OCI-LY1 (cell line): Measurements from ENCODE around the gene NKX2-1.

ENCODE experiments used
- H2AFZ ChIP-seq: fragments of 200-600 bp; sonication (generic), shearing (Covaris generic); 2 replicates; pipeline ENCODE4 v1.6.0; 2014; ENCODE audit warnings: antibody characterized with exemption, mild to moderate bottlenecking, low read length
- H3F3A ChIP-seq: fragments of 200-600 bp; sonication (generic), shearing (Covaris generic); 2 replicates; pipeline ENCODE4 v1.6.0; 2014; ENCODE audit warnings: mild to moderate bottlenecking, antibody characterized with exemption, low read length, moderate library complexity; ENCODE audit not compliant: insufficient read depth
- H3K27ac ChIP-seq: fragments of 200-600 bp; sonication (generic); 2 replicates; pipeline ENCODE4 v1.5.1; 2014; ENCODE audit warnings: low read length, mixed run types, mild to moderate bottlenecking, low read depth; ENCODE audit not compliant: poor library complexity, severe bottlenecking
- H3K27me3 ChIP-seq: fragments of 200-600 bp; sonication (generic); 2 replicates; pipeline ENCODE4 v1.6.0; 2014; ENCODE audit warnings: antibody characterized with exemption, mild to moderate bottlenecking, low read length, moderate library complexity; ENCODE audit not compliant: insufficient read depth
- H3K36me3 ChIP-seq: fragments of 200-600 bp; sonication (generic); 2 replicates; pipeline ENCODE4 v1.6.1; 2014; ENCODE audit warnings: mild to moderate bottlenecking, antibody characterized with exemption, low read length, moderate library complexity, mixed read lengths; ENCODE audit not compliant: insufficient read depth
- H3K4me1 ChIP-seq: fragments of 200-600 bp; sonication (generic); 2 replicates; pipeline ENCODE4 v1.5.1; 2014; ENCODE audit warnings: mild to moderate bottlenecking, low read length, moderate library complexity; ENCODE audit not compliant: insufficient read depth, severe bottlenecking
- H3K4me2 ChIP-seq: fragments of 200-600 bp; sonication (generic), shearing (Covaris generic); 2 replicates; pipeline ENCODE4 v1.6.1; 2014; ENCODE audit warnings: low read length
- H3K4me3 ChIP-seq: fragments of 200-600 bp; sonication (generic); 2 replicates; pipeline ENCODE4 v1.5.1; 2014; ENCODE audit warnings: low read length, low read depth, mild to moderate bottlenecking, mixed read lengths; ENCODE audit not compliant: poor library complexity, severe bottlenecking
- H3K79me2 ChIP-seq: fragments of 200-600 bp; shearing (Covaris generic); 2 replicates; pipeline ENCODE4 v1.6.1; 2016; ENCODE audit warnings: mixed run types, low read length, mixed read lengths; ENCODE audit not compliant: insufficient read depth
- H3K9ac ChIP-seq: fragments of 200-600 bp; sonication (generic), shearing (Covaris generic); 2 replicates; pipeline ENCODE4 v1.6.1; 2014; ENCODE audit warnings: mild to moderate bottlenecking, low read length, mixed read lengths
- H3K9me2 ChIP-seq: fragments of 200-600 bp; sonication (generic), shearing (Covaris generic); 2 replicates; pipeline ENCODE4 v1.6.1; 2014; ENCODE audit warnings: low read depth, mild to moderate bottlenecking, low read length, mixed read lengths
- H3K9me3 ChIP-seq: fragments of 200-600 bp; shearing (Covaris generic); 2 replicates; pipeline ENCODE4 v1.6.1; 2014; ENCODE audit warnings: low read length, mixed read lengths
- H4K20me1 ChIP-seq: fragments of 200-600 bp; sonication (generic), shearing (Covaris generic); 2 replicates; pipeline ENCODE4 v1.6.0; 2016; ENCODE audit warnings: mild to moderate bottlenecking, low read length; ENCODE audit not compliant: insufficient read depth
- EZH2 ChIP-seq: fragments of 200-600 bp; sonication (generic), shearing (Covaris generic); IDR thresholded peaks from 2 replicates; pipeline ENCODE4 v1.8.0; 2017; ENCODE audit warnings: borderline replicate concordance, mixed run types, mild to moderate bottlenecking, antibody characterized with exemption, low read length, moderate library complexity, mixed read lengths
- TF ChIP-seq, protein P1 (sequence below): fragments of 200-600 bp; sonication (generic), shearing (Covaris generic); IDR thresholded peaks from 2 replicates; pipeline ENCODE4 v1.5.1; 2017; ENCODE audit warnings: mild to moderate bottlenecking, antibody characterized with exemption, low read length, moderate library complexity, mixed read lengths

Gene NKX2-1

DNA sequence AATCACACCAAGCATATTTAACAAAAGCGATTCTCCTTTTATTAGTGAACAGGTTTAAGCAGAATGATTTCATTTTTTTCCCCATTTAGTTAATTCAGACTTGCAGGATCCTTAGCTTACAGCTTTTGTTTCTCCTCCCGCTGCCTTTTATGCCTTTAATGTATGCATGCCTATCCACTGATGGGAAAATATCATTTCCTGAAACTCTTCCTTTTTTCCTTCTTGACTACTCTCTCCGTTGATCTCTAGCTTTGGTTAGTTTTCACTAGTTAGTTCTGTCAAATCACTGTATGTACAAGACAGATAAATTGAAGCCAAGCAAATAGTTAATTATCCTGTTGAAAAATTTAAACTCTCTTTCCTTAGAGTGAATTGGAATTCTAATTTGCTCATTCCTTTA, 26.3 kb downstream of the NKX2-1 start:
- H3K9me2 ChIP-seq, result no peaks in the 10 kb centered on the region
- H3K9me3 ChIP-seq, result no peaks in the 10 kb centered on the region
- H3K79me2 ChIP-seq, result no peaks in the 10 kb centered on the region
- TF ChIP-seq, protein P1, sequence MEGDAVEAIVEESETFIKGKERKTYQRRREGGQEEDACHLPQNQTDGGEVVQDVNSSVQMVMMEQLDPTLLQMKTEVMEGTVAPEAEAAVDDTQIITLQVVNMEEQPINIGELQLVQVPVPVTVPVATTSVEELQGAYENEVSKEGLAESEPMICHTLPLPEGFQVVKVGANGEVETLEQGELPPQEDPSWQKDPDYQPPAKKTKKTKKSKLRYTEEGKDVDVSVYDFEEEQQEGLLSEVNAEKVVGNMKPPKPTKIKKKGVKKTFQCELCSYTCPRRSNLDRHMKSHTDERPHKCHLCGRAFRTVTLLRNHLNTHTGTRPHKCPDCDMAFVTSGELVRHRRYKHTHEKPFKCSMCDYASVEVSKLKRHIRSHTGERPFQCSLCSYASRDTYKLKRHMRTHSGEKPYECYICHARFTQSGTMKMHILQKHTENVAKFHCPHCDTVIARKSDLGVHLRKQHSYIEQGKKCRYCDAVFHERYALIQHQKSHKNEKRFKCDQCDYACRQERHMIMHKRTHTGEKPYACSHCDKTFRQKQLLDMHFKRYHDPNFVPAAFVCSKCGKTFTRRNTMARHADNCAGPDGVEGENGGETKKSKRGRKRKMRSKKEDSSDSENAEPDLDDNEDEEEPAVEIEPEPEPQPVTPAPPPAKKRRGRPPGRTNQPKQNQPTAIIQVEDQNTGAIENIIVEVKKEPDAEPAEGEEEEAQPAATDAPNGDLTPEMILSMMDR, result no peak
- no peak for TF ChIP-seq EZH2
- no peak overlapping the region for H3K4me3 ChIP-seq
- H3K27ac ChIP-seq, result no peak overlapping the region
- no peaks in the 10 kb centered on the region for H3K36me3 ChIP-seq
- H3K4me1 ChIP-seq, result no peaks in the 10 kb centered on the region
- H3F3A ChIP-seq, result no peaks in the 10 kb centered on the region
- H3K9ac ChIP-seq, result no peak overlapping the region
- no peaks in the 10 kb centered on the region for H3K27me3 ChIP-seq
- H3K4me2 ChIP-seq, result no peak overlapping the region
- no peak overlapping the region for H2AFZ ChIP-seq
- no peaks in the 10 kb centered on the region for H4K20me1 ChIP-seq

DNA sequence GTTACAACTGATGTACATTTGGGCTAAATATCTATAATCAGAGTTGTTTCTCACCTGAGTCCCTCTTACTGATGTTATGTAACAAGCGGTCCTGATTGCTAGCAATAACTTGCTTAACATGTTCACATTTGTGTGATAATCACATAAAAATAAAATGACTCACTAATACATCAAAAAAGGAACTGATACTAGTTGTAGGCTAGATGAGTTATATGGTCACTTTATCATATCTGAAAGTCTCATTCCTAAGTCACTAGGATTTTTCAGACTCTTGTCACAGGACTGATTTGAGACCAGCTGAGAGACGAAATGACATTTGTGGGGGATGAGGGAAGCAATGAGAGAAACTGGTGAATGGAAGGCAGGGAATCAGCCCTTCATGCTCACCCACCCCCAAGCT, 34.3 kb downstream of the NKX2-1 start:
- no peaks in the 10 kb centered on the region for H3K27me3 ChIP-seq
- H3K79me2 ChIP-seq, result no peaks in the 10 kb centered on the region
- TF ChIP-seq EZH2, result no peak
- TF ChIP-seq, protein P1, result no peak
- H3K9me3 ChIP-seq, result no peaks in the 10 kb centered on the region
- no peak overlapping the region for H3K27ac ChIP-seq
- no peak overlapping the region for H3K4me2 ChIP-seq
- H3K9ac ChIP-seq, result no peak overlapping the region
- H3F3A ChIP-seq, result no peaks in the 10 kb centered on the region
- no peaks in the 10 kb centered on the region for H3K4me1 ChIP-seq
- H3K36me3 ChIP-seq, result no peaks in the 10 kb centered on the region
- no peak overlapping the region for H3K4me3 ChIP-seq
- no peaks in the 10 kb centered on the region for H4K20me1 ChIP-seq
- H2AFZ ChIP-seq, result no peak overlapping the region
- no peaks in the 10 kb centered on the region for H3K9me2 ChIP-seq

DNA sequence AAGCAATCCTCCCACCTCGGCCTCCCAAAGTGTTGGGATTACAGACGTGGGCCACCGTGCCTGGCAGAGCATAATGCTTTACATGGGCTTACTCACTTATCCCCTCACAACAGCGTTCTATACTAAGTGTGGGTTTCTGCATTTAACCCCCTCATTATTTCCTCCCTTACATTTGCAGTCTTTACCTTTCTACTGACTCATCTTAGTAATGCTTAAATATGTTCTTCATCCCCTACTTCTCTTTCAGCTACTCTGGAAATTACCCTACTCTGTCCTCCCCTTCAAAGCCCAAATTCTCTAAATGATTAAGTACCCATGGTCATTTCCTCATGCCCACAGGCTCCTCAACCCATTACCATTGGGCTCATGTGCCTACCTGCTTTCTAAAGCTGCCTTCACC, 40.7 kb downstream of the NKX2-1 start:
- H3K36me3 ChIP-seq, result no peaks in the 10 kb centered on the region
- H3K4me1 ChIP-seq, result no peaks in the 10 kb centered on the region
- H3K9me2 ChIP-seq, result no peaks in the 10 kb centered on the region
- no peaks in the 10 kb centered on the region for H3K9me3 ChIP-seq
- no peaks in the 10 kb centered on the region for H3F3A ChIP-seq
- no peaks in the 10 kb centered on the region for H3K27me3 ChIP-seq
- no peak overlapping the region for H2AFZ ChIP-seq
- no peak overlapping the region for H3K27ac ChIP-seq
- H4K20me1 ChIP-seq, result no peaks in the 10 kb centered on the region
- no peak for TF ChIP-seq EZH2
- TF ChIP-seq, protein P1, result no peak
- H3K4me2 ChIP-seq, result no peak overlapping the region
- H3K9ac ChIP-seq, result no peak overlapping the region
- H3K79me2 ChIP-seq, result no peaks in the 10 kb centered on the region
- no peak overlapping the region for H3K4me3 ChIP-seq
